ENCODE results near the gene RGS7.
"Not testable (repeated sequence)": the region's sequence is repeated elsewhere in the genome, so short reads cannot be mapped to it uniquely, and the experiment has no call there.

The RGS7 gene

GRCh38 chr1:241141646-241142045, 215.4 kb downstream of the RGS7 start:
- not testable (repeated sequence) for DNase-seq

GRCh38 chr1:241140670-241141069, 216.3 kb downstream of the RGS7 start:
- DNase-seq, result no peak

- no peak for DNase-seq
These were observed 218.0 kb downstream of the RGS7 start for GRCh38 chr1:241139047-241139446.

- no peak for DNase-seq
These were observed 218.8 kb downstream of the RGS7 start for GRCh38 chr1:241138248-241138647.

- no peak for DNase-seq
These were observed 220.6 kb downstream of the RGS7 start for GRCh38 chr1:241136389-241136788.

- no peak for DNase-seq
These were observed 225.3 kb downstream of the RGS7 start for GRCh38 chr1:241131636-241132194.

GRCh38 chr1:241130881-241131280, 226.1 kb downstream of the RGS7 start:
- no peak for DNase-seq

GRCh38 chr1:241129207-241129960, 227.6 kb downstream of the RGS7 start:
- no peak for DNase-seq

GRCh38 chr1:241125286-241125685, 231.7 kb downstream of the RGS7 start:
- no peak for DNase-seq

- no peak for DNase-seq
These were observed 239.0 kb downstream of the RGS7 start for GRCh38 chr1:241118049-241118448.

GRCh38 chr1:241115784-241116183, 241.2 kb downstream of the RGS7 start:
- DNase-seq, result no peak

- DNase-seq, result no peak
These were observed 242.2 kb downstream of the RGS7 start for GRCh38 chr1:241114699-241115233.

- DNase-seq, result no peak
These were observed 243.4 kb downstream of the RGS7 start for GRCh38 chr1:241113557-241113956.

GRCh38 chr1:241109039-241109438, 248.0 kb downstream of the RGS7 start:
- no peak for DNase-seq

- DNase-seq, result no peak
These were observed 251.9 kb downstream of the RGS7 start for GRCh38 chr1:241105147-241105546.

GRCh38 chr1:241102664-241103063, 254.3 kb downstream of the RGS7 start:
- DNase-seq, result no peak

- DNase-seq, result no peak
These were observed 255.4 kb downstream of the RGS7 start for GRCh38 chr1:241101622-241102021.

GRCh38 chr1:241097479-241097878, 259.5 kb downstream of the RGS7 start:
- no peak for DNase-seq

GRCh38 chr1:241096982-241097381, 260.0 kb downstream of the RGS7 start:
- DNase-seq, result no peak

GRCh38 chr1:241095847-241096246, 261.2 kb downstream of the RGS7 start:
- DNase-seq, result no peak

- no peak for DNase-seq
These were observed 266.2 kb downstream of the RGS7 start for GRCh38 chr1:241090798-241091197.

- DNase-seq, result not testable (repeated sequence)
These were observed 267.9 kb downstream of the RGS7 start for GRCh38 chr1:241089066-241089465.

GRCh38 chr1:241088075-241088474, 268.9 kb downstream of the RGS7 start:
- DNase-seq, result not testable (repeated sequence)

Data from anterior cingulate cortex (tissue), 58 donors.